Liver (tissue), 9 donors: Measurements from ENCODE around the gene SLIT3. TPM values are rescaled to one million over a fixed set of nuclear protein-coding genes. Genes with fewer than 3 reads are reported as not detected.

Experiments
- DNase-seq: peaks from one replicate; pipeline ENCODE4 v3.0.0-alpha.2; 2017; ENCODE audit warnings: low spot score
- H3K27ac ChIP-seq, 2 donors: one replicate each; pipeline ENCODE4 v1.7.0; 2013; ENCODE audit warnings: inconsistent platforms in 2 of 2, low read length in 2 of 2, control low read depth in 1 of 2, low read depth in 1 of 2, mild to moderate bottlenecking in 1 of 2
- H3K27me3 ChIP-seq, 4 donors: one replicate each; pipeline versions ENCODE4 v1.6.1 to v1.7.0; 2013; ENCODE audit warnings: low read length in 3 of 4, inconsistent platforms in 1 of 4, mild to moderate bottlenecking in 1 of 4, moderate library complexity in 1 of 4; ENCODE audit not compliant: control insufficient read depth in 4 of 4, insufficient read depth in 4 of 4
- H3K36me3 ChIP-seq, 4 donors: one replicate each; pipeline versions ENCODE4 v1.6.1 to v1.7.0; 2013; ENCODE audit warnings: low read length in 3 of 4, mild to moderate bottlenecking in 3 of 4, low read depth in 1 of 4, moderate library complexity in 1 of 4; ENCODE audit not compliant: control insufficient read depth in 4 of 4, insufficient read depth in 3 of 4
- H3K4me1 ChIP-seq, 4 donors: one replicate each; pipeline versions ENCODE4 v1.6.1 to v1.7.0; 2013; ENCODE audit warnings: low read length in 3 of 4, mild to moderate bottlenecking in 3 of 4, moderate library complexity in 1 of 4; ENCODE audit not compliant: control insufficient read depth in 4 of 4, insufficient read depth in 4 of 4
- H3K4me3 ChIP-seq, 3 donors: one replicate each; pipeline versions ENCODE4 v1.6.1 to v1.7.0; 2013; ENCODE audit warnings: low read length in 3 of 3, control low read depth in 1 of 3, low read depth in 1 of 3, mild to moderate bottlenecking in 1 of 3
- H3K9ac ChIP-seq, 2 donors: one replicate each; pipeline ENCODE4 v1.7.0; 2013; ENCODE audit warnings: low read length in 2 of 2, mild to moderate bottlenecking in 2 of 2, moderate library complexity in 2 of 2, control low read depth in 1 of 2, low read depth in 1 of 2
- H3K9me3 ChIP-seq, 4 donors: one replicate each; pipeline versions ENCODE4 v1.6.1 to v1.7.0; 2013; ENCODE audit warnings: low read length in 3 of 4; ENCODE audit not compliant: control insufficient read depth in 4 of 4
- EGR1 ChIP-seq, 2 donors: IDR thresholded peaks; 2 replicates each; pipeline ENCODE4 v1.6.1; 2016 to 2018; ENCODE audit warnings: antibody characterized with exemption in 2 of 2, low read depth in 2 of 2
- FOXA1 ChIP-seq: IDR thresholded peaks from 2 replicates; pipeline ENCODE4 v1.6.1; 2016; ENCODE audit warnings: antibody characterized with exemption
- FOXA2 ChIP-seq: IDR thresholded peaks from 2 replicates; pipeline ENCODE4 v1.6.1; 2016; ENCODE audit warnings: antibody characterized with exemption
- GABPA ChIP-seq, 2 donors: IDR thresholded peaks in 1 of 2; conservative IDR thresholded peaks in 1 of 2; 2 replicates each; pipeline ENCODE4 v1.6.1; 2016; ENCODE audit warnings: antibody characterized with exemption in 2 of 2, mild to moderate bottlenecking in 1 of 2, moderate library complexity in 1 of 2
- HNF4A ChIP-seq, 2 donors: conservative IDR thresholded peaks; 2 replicates each; pipeline ENCODE4 v1.6.1; 2016; ENCODE audit warnings: antibody characterized with exemption in 2 of 2, mild to moderate bottlenecking in 2 of 2
- HNF4G ChIP-seq: IDR thresholded peaks from 2 replicates; pipeline ENCODE4 v1.6.1; 2016; ENCODE audit warnings: antibody characterized with exemption
- NR2F2 ChIP-seq: IDR thresholded peaks from 2 replicates; pipeline ENCODE4 v1.6.1; 2016; ENCODE audit warnings: antibody characterized with exemption
- RAD21 ChIP-seq, 2 donors: IDR thresholded peaks; 2 replicates each; pipeline ENCODE4 v1.6.1; 2016; ENCODE audit warnings: antibody characterized with exemption in 2 of 2, mild to moderate bottlenecking in 2 of 2
- RXRA ChIP-seq, 2 donors: IDR thresholded peaks; 2 replicates each; pipeline ENCODE4 v1.6.1; 2017 to 2018; ENCODE audit warnings: antibody characterized with exemption in 2 of 2, mild to moderate bottlenecking in 1 of 2
- SP1 ChIP-seq: IDR thresholded peaks from 2 replicates; pipeline ENCODE4 v1.6.1; 2018; ENCODE audit warnings: antibody characterized with exemption, mild to moderate bottlenecking
- TAF1 ChIP-seq: conservative IDR thresholded peaks from 2 replicates; pipeline ENCODE4 v1.6.1; 2016; ENCODE audit warnings: antibody characterized with exemption, mild to moderate bottlenecking
- YY1 ChIP-seq: IDR thresholded peaks from 2 replicates; pipeline ENCODE4 v1.6.1; 2016; ENCODE audit warnings: antibody characterized with exemption, mild to moderate bottlenecking
- WGBS: extraction: QIAGEN DNeasy Blood & Tissue Kit; methylation state at CpG from one replicate; pipeline ENCODE4 v1.1.7; 2013; 5-methylcytosine and 5-hydroxymethylcytosine counted together
- polyA plus RNA-seq, 2 donors: library from polyadenylated mRNA; stranded (reverse) in 1 of 2; unstranded in 1 of 2; fragments of 200-250 nt in 1 of 2; fragments of >200 nt in 1 of 2; fragmentation: Nextera tagmentation in 1 of 2; extraction: Ambion mirVana in 1 of 2; gene quantifications; one replicate each; pipeline versions ENCODE4 v1.2.1 to v1.2.3, GENCODE V29; 2013 to 2015
- total RNA-seq, 2 donors: library from RNA; depleted of rRNA; stranded (reverse); fragments of >200 nt; gene quantifications; one replicate each; pipeline ENCODE4 v1.2.3, GENCODE V29; 2014
- TF ChIP-seq, protein P1 (sequence below): fragments of 150-350 bp; IDR thresholded peaks from 2 replicates; pipeline ENCODE4 v1.5.1; 2017; ENCODE audit warnings: improper control_type of control experiment, low read depth, low read length; ENCODE audit not compliant: missing input control
- TF ChIP-seq, protein P2 (sequence below): IDR thresholded peaks from 2 replicates; pipeline ENCODE4 v1.6.1; 2016; ENCODE audit warnings: antibody characterized with exemption
- TF ChIP-seq, protein P3 (sequence below): IDR thresholded peaks from 2 replicates; pipeline ENCODE4 v1.6.1; 2016; ENCODE audit warnings: antibody characterized with exemption, mild to moderate bottlenecking
- TF ChIP-seq, protein P4 (sequence below): IDR thresholded peaks from 2 replicates; pipeline ENCODE4 v1.6.1; 2016; ENCODE audit warnings: antibody characterized with exemption
- TF ChIP-seq, protein P5 (sequence below): IDR thresholded peaks from 2 replicates; pipeline ENCODE4 v1.6.1; 2016; ENCODE audit warnings: antibody characterized with exemption
- donor health status: healthy.
- donor health status: healthy.
- donor health status: healthy.
- donor health status: healthy.
- donor health status: healthy.

The SLIT3 gene
- total and polyA plus RNA-seq, 4 donors: 0.61 to 1.3 (median 0.91) TPM

DNA sequence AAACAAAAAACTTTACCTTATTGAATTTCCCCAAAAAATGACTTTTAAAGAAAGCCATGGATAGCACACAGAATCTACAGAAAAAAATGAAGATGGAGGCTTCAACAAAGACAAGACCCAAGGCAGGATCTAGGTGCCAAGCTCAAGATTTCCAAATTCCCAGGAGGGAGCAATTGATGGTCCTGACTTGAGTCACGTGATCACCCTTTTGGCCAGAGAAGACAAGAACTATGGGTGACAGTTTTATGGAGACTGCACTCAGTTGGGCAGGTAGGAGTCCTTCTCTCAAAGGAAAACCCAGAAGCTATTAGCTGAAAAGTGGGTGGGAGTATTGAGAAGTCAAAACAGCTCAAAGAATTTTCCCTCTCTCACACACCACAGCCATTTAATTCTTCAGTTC is 3.2 kb upstream of the SLIT3 start:
- H3K4me1 ChIP-seq: peaks cover 0 to 12% (median 5%) of the 10 kb centered on the region in 4 donors
- no peaks in the 10 kb centered on the region for H3K36me3 ChIP-seq
- 48% methylated on average over 1 of the region's 1 CpG for WGBS
- DNase-seq: no peak
- TF ChIP-seq, protein P1, sequence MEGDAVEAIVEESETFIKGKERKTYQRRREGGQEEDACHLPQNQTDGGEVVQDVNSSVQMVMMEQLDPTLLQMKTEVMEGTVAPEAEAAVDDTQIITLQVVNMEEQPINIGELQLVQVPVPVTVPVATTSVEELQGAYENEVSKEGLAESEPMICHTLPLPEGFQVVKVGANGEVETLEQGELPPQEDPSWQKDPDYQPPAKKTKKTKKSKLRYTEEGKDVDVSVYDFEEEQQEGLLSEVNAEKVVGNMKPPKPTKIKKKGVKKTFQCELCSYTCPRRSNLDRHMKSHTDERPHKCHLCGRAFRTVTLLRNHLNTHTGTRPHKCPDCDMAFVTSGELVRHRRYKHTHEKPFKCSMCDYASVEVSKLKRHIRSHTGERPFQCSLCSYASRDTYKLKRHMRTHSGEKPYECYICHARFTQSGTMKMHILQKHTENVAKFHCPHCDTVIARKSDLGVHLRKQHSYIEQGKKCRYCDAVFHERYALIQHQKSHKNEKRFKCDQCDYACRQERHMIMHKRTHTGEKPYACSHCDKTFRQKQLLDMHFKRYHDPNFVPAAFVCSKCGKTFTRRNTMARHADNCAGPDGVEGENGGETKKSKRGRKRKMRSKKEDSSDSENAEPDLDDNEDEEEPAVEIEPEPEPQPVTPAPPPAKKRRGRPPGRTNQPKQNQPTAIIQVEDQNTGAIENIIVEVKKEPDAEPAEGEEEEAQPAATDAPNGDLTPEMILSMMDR: no peak
- TF ChIP-seq SP1: no peak
- no peak for TF ChIP-seq EGR1 (IDR thresholded peaks at IDR 0.05; ENCODE audit: low read depth in 2 of 2)
- TF ChIP-seq HNF4A (conservative IDR thresholded peaks at IDR 0.05): no peak
- TF ChIP-seq, protein P2, sequence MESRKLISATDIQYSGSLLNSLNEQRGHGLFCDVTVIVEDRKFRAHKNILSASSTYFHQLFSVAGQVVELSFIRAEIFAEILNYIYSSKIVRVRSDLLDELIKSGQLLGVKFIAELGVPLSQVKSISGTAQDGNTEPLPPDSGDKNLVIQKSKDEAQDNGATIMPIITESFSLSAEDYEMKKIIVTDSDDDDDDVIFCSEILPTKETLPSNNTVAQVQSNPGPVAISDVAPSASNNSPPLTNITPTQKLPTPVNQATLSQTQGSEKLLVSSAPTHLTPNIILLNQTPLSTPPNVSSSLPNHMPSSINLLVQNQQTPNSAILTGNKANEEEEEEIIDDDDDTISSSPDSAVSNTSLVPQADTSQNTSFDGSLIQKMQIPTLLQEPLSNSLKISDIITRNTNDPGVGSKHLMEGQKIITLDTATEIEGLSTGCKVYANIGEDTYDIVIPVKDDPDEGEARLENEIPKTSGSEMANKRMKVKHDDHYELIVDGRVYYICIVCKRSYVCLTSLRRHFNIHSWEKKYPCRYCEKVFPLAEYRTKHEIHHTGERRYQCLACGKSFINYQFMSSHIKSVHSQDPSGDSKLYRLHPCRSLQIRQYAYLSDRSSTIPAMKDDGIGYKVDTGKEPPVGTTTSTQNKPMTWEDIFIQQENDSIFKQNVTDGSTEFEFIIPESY: no peak
- TF ChIP-seq, protein P3, sequence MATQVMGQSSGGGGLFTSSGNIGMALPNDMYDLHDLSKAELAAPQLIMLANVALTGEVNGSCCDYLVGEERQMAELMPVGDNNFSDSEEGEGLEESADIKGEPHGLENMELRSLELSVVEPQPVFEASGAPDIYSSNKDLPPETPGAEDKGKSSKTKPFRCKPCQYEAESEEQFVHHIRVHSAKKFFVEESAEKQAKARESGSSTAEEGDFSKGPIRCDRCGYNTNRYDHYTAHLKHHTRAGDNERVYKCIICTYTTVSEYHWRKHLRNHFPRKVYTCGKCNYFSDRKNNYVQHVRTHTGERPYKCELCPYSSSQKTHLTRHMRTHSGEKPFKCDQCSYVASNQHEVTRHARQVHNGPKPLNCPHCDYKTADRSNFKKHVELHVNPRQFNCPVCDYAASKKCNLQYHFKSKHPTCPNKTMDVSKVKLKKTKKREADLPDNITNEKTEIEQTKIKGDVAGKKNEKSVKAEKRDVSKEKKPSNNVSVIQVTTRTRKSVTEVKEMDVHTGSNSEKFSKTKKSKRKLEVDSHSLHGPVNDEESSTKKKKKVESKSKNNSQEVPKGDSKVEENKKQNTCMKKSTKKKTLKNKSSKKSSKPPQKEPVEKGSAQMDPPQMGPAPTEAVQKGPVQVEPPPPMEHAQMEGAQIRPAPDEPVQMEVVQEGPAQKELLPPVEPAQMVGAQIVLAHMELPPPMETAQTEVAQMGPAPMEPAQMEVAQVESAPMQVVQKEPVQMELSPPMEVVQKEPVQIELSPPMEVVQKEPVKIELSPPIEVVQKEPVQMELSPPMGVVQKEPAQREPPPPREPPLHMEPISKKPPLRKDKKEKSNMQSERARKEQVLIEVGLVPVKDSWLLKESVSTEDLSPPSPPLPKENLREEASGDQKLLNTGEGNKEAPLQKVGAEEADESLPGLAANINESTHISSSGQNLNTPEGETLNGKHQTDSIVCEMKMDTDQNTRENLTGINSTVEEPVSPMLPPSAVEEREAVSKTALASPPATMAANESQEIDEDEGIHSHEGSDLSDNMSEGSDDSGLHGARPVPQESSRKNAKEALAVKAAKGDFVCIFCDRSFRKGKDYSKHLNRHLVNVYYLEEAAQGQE: no peak
- no peak for TF ChIP-seq YY1
- no peak for TF ChIP-seq RAD21 (IDR thresholded peaks at IDR 0.05)
- TF ChIP-seq, protein P4, sequence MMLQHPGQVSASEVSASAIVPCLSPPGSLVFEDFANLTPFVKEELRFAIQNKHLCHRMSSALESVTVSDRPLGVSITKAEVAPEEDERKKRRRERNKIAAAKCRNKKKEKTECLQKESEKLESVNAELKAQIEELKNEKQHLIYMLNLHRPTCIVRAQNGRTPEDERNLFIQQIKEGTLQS: no peak
- no peak for TF ChIP-seq RXRA (IDR thresholded peaks at IDR 0.05)
- TF ChIP-seq NR2F2: no peak
- no peak for TF ChIP-seq TAF1
- TF ChIP-seq GABPA (IDR thresholded peaks at IDR 0.05 in 1 of 2, conservative IDR thresholded peaks at IDR 0.05 in 1 of 2): no peak
- no peak for TF ChIP-seq FOXA1
- TF ChIP-seq, protein P5, sequence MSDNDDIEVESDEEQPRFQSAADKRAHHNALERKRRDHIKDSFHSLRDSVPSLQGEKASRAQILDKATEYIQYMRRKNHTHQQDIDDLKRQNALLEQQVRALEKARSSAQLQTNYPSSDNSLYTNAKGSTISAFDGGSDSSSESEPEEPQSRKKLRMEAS: no peak
- no peak overlapping the region for H3K27ac ChIP-seq
- no peak overlapping the region for H3K9ac ChIP-seq
- H3K27me3 ChIP-seq: peaks cover 0 to 19% (median 10%) of the 10 kb centered on the region in 4 donors
- no peak overlapping the region for H3K4me3 ChIP-seq
- H3K9me3 ChIP-seq: no peaks in the 10 kb centered on the region

DNA sequence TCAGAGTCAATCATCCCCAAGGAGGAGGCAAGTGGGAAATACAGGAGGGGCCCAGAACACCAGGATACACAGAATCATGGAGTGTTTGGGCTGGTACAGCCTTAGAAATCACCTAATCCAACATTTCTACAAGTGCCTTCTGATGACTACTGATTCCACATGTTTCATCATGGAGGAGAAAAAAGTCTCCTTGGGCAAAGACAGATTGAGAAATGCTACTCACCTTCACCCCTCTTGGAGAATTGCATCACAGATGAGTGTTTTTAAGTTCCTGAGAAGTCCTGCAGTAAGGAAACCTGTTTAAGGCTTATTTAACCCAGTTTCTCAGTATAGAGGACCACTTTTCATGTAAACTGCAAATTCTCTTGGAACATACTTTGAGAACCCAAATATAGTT is 2.2 kb upstream of the SLIT3 start:
- Histone ChIP-seq H3K36me3 (no peaks in the 10 kb centered on the region), H3K9me3 (no peaks in the 10 kb centered on the region), H3K4me1 (peaks cover 0 to 12% (median 5%) of the 10 kb centered on the region in 4 donors), H3K27ac (no peak overlapping the region), H3K27me3 (peaks cover 3 to 19% (median 9%) of the 10 kb centered on the region in 4 donors), H3K9ac (no peak overlapping the region), H3K4me3 (no peak overlapping the region)
- no peak for DNase-seq
- no peak for TF ChIP-seq TAF1
- no peak for TF ChIP-seq HNF4A (conservative IDR thresholded peaks at IDR 0.05)
- TF ChIP-seq, protein P5: no peak
- TF ChIP-seq EGR1 (IDR thresholded peaks at IDR 0.05; ENCODE audit: low read depth in 2 of 2): no peak
- TF ChIP-seq FOXA1: no peak
- no peak for TF ChIP-seq HNF4G
- TF ChIP-seq, protein P4: no peak
- TF ChIP-seq FOXA2: no peak
- no peak for TF ChIP-seq YY1
- no peak for TF ChIP-seq RXRA (IDR thresholded peaks at IDR 0.05)
- TF ChIP-seq, protein P2: no peak
- TF ChIP-seq GABPA (IDR thresholded peaks at IDR 0.05 in 1 of 2, conservative IDR thresholded peaks at IDR 0.05 in 1 of 2): no peak
- TF ChIP-seq, protein P1: no peak
- TF ChIP-seq NR2F2: no peak
- TF ChIP-seq SP1: no peak
- no peak for TF ChIP-seq RAD21 (IDR thresholded peaks at IDR 0.05)
